GM18511 (cell line): ENCODE data around the gene SOX4.
"Not testable (repeated sequence)": the region's sequence is repeated elsewhere in the genome, so short reads cannot be mapped to it uniquely, and the experiment has no call there.

Experiments used
- ATAC-seq: cut with Tn5 transposase; IDR thresholded peaks from one replicate; pipeline ENCODE4 v1.9.1; 2021; ENCODE audit warnings: mild to moderate bottlenecking, moderate library complexity; ENCODE audit not compliant: unreplicated experiment

The SOX4 gene

DNA sequence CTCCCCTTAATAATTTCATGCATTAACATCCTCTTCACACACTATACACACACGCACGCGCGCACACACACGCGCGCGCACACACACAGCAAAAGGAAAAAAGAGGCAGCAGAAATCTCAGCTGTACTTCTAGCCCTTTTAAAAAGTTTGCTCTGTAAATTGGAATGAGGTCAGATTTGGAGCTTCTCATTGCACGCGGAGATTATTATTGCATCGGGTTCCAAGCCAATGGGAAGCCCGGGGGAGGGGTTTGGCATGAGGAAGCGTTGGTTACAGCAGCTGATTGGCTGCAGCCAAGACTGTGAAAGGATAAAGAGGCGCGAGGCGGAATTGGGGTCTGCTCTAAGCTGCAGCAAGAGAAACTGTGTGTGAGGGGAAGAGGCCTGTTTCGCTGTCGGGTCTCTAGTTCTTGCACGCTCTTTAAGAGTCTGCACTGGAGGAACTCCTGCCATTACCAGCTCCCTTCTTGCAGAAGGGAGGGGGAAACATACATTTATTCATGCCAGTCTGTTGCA is at the start of gene SOX4:
Gene SOX4, plus strand, starts transcription at position 340 of the 515 bp plus-strand sequence. CDS start 784 bp downstream, outside the sequence.
- peak; percentile 63 for ATAC-seq

DNA sequence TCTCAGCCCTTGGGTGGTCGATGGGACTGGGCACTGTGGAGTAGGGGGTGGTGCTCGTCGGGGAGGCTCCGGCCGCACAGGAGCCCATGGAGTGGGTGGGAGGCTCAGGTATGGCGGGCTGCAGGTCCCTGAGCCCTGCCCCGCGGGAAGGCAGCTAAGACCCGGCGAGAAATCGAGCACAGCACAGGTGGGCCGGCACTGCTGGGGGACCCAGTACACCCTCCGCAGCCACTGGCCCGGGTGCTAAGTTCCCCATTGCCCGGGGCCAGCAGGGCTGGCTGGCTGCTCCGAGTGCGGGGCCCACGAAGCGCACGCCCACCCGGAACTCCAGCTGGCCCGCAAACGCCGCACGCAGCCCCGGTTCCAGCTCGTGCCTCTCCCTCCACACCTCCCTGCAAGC is 41.3 kb upstream of the SOX4 start:
- not testable (repeated sequence) for ATAC-seq

DNA sequence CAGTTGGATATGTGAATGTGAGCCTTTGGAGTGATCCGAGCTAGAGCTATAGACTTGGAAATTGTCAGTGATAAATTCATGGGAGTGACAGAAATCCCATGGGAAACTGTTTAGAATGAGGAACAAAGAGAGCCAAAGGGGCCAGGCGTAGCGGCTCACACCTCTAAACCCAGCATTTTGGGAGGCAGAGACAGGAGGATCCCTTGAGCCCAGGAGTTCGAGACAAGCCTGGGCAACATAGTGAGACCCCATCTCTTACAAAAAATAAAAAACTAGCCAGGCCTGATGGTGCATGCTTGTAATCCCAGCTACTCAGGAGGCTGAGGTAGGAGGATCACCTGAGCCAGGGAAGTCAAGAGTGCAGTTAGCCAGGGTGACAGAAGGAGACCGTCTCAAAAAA is 39.3 kb upstream of the SOX4 start:
- ATAC-seq, result no peak

- no peak for ATAC-seq
Observed at GRCh38 chr6:21555197-21555596, 38.4 kb upstream of the SOX4 start.

GRCh38 chr6:21556511-21556910 is 37.0 kb upstream of the SOX4 start:
- no peak for ATAC-seq

DNA sequence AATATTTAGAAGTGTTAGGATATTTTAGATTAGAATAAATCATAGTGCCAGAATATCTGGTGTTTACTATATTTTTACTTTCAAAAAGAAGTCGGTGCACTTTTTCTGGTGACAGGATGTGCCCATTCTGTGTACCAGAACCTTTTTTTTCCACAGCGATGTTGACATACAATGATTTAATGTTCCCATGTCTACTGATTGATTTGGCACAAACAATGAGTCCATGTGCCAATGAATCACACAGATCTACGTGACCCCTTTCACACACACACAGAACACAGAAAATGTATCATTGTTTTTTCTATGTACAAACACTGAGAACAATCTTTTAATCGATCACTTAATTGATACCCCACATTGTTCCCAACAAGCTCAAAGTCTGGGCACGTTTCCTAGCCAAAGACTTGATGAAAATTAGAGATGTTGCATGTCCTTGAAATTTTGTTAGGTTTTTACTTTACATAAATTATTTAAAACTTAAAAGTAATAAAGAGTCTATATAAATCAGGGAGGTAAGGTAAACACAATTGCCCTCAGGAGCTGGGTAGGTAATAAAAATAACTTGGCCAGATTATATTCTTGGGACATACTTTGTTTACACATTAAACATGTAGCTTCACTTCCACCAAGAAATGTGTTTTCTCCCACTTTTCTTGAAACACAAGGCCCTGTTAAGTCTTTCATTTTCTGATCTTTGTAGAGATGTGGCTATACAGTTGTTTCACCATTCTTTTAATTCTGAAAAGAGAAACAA is 36.4 kb upstream of the SOX4 start:
- no peak for ATAC-seq

DNA sequence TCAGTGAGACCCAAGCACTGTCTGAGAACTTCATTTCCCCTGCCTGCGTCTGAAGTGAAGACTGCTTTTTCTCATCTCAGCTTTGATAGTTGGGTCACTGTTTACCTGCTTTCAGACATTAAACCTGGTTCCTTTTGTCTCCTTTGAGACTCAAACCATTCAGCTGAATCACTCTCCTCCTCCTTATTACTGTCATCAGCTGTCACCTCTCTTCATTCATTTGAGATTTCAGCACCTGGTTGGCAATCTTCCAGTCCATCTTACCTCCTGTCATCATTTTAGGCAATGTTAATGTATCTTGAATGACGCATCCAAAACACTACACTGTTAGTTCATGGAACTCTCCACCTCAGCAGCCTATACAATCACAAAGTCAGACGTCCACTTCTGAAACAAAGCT is 34.3 kb upstream of the SOX4 start:
- ATAC-seq, result no peak

DNA sequence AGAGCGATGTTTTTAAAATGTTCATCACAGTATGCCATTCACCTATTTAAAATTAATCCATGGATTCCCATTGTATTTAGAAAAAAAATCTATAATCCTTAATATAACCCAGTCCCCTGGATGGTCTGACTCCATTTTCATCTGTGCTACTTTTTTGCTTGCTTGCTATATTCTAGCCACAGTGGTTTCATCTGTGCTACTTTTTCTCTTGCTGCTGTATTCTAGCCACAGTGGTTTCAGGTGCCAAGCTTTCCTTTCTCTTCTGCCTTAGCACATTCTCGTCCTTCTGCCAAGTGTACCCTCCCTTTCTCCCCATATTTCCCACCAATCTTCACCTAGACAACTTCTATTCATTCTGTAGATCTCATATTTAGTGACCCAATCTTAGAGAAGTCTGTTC is 33.3 kb upstream of the SOX4 start:
- ATAC-seq, result no peak

DNA sequence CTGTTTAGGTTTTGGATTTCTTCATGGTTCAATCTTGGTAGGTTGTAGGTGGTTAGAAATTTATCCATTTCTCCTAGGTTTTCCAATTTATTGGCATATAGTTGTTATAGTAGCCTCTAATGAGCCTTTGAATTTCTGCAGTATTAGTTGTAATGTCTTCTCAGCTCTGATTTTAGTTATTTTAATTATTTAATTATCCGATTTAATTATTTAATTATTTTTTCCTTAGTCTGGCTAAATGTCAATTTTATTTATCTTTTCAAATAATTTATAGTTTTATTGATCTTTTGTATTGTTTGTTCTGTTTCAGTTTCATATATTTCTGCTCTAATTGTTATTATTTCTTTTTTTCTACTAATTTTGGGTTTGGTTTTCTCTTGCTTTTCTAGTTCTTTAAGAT is 28.1 kb upstream of the SOX4 start:
- no peak for ATAC-seq

- no peak for ATAC-seq
Observed at GRCh38 chr6:21578523-21578922, 15.0 kb upstream of the SOX4 start.

GRCh38 chr6:21582651-21583050 is 10.9 kb upstream of the SOX4 start:
- ATAC-seq, result no peak

- no peak for ATAC-seq
Observed at GRCh38 chr6:21586300-21586699, 7.3 kb upstream of the SOX4 start.

DNA sequence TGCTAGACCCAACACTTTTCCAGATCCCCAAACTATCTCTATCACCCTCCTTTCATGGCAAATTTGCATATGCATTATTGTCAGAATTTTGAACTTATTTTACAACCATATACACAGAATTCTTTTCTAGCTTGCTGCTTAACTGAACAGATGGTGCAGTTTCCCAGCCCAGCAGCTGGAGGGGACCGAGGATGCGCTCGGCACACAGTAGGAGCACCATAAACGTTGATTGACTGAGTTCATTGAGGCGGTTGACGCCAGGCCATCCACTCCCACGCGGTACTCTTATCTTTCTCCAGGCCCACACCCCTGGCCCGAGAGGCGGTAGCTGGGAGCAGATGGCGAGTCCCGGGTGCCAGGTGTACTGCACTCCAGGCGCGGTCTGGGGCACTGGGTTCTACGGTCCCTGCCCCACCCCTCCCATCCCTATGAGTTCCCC is 6.8 kb upstream of the SOX4 start:
- ATAC-seq, result peak; percentile 15

DNA sequence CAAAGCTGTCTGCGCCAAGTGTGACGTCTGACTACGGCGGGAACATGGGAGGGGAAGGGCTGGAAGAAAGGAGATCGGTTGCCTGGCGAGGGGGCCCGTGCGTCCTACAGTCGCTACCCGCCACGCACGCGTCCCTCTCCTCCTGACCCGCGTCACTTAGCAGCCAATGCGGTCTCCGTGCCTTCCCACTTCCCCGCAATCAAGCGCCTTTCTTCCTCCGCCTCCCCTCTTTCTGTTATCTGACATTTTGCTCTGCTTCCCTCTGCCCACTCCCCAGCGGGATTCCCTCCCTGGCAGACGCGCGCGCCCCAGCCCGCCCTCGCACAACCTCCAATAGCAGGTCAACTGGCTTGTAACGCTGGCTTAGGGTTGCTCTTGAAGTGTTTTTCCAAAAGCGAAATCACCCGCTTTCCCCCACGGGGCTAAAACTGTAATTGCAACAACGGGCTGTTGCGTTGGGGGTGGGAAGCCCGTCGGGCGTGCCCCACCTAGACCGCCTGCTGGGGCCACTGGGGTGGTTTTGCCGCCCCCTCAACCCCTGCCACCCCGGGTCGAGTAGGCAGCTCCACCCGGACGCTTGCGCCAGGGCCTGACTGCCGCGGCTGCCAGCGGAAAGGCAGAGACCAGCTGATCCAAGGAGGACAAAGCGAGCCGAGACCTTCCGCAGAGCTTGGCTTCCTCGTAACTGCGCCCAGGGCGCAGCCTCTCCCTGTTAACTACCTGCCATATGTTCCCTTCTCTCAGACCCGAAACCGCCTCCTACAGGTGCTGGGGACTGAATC is 6.2 kb upstream of the SOX4 start:
- ATAC-seq, result peak; percentile 48

DNA sequence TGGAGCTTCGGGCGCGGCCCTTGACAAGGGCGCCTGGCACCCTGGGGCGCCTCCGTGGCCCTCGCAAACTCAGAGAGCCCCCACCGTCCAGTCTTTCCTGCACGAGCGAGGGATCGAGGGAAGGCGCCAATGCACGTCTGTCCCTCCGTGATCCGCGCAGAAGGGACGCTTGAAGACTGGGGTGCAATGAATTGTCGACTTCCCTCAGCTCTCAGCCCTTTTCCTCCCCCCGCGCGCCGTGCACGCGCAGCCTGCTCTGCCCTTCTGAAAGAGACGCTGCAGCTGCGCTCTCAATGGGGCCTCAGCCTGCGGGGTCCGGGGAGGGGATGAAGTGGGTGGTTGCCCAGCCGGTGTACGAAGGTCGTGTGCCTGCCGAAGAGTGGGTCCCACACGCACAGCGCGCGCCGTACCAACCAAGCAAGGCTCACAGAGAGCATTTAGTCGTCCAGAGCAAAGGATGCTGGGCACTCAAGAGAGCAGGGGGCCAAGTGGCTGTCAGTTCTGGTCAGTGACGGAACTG is 5.5 kb upstream of the SOX4 start:
- ATAC-seq, result peak; percentile 48

- ATAC-seq, result peak; percentile 36
Observed at GRCh38 chr6:21588481-21589351, 4.8 kb upstream of the SOX4 start.

GRCh38 chr6:21589352-21590345 is 3.9 kb upstream of the SOX4 start:
- peak; percentile 27 for ATAC-seq

GRCh38 chr6:21590346-21590745 is 3.2 kb upstream of the SOX4 start:
- ATAC-seq, result no peak

- ATAC-seq, result no peak
Observed at GRCh38 chr6:21591446-21591845, 2.1 kb upstream of the SOX4 start.

- ATAC-seq, result no peak
Observed at GRCh38 chr6:21592953-21593352, 598 bp upstream of the SOX4 start.
